ENCODE data around the gene DBP. TPM values are rescaled to one million over a fixed set of nuclear protein-coding genes. Genes with fewer than 3 reads are reported as not detected.

Gene DBP
- polyA plus RNA-seq, 2 of the 4 experiments (the other 2 are of a cell fraction), result 2.5 to 3.8 TPM

DNA sequence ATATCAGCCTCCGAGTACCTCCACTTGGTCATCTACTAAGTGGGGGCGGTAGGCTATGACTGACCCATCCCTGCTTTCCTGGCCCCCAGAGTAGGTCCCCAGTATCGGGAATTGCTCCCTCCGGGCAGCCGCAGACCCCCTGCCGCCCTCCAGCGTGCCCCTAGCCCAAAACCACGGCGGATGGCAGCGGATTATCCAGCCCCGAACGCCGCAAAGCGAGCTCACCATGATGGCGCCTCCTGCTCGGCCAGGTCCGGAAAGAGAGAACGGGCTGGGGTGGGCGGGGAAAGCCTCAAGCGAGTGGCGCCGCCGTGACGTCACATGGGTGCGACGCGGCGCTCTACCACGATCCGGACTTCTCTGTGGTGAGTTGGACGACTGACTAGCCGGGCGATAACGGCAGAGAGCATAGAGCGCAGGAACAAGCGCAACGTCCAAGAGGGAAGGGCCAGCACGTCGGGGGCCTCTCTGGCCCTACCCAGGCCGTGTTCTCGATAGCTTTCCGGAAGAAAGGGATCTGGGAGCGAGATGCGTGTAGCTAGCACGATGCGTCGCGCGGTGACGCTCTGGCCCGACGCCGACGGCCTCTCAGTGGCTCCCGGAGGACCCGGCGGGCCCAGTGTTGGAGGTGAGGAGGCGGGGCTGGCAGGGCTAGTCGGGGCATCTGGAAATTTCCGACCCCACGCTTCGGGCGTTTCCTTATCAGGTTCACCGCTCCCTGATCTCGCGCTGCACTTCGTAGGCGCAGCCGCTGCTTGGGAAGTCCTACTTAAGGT is 18.1 kb downstream of the DBP start, which contains the start of the genes RPL18 and SPHK2 (continued):
- TF ChIP-seq, protein P1, sequence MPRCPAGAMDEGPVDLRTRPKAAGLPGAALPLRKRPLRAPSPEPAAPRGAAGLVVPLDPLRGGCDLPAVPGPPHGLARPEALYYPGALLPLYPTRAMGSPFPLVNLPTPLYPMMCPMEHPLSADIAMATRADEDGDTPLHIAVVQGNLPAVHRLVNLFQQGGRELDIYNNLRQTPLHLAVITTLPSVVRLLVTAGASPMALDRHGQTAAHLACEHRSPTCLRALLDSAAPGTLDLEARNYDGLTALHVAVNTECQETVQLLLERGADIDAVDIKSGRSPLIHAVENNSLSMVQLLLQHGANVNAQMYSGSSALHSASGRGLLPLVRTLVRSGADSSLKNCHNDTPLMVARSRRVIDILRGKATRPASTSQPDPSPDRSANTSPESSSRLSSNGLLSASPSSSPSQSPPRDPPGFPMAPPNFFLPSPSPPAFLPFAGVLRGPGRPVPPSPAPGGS (IDR thresholded peaks at IDR 0.05), result peak; percentile 98
- TF ChIP-seq SREBF2 (IDR thresholded peaks at IDR 0.05) (no peak), RNF2 (IDR thresholded peaks at IDR 0.05; ENCODE audit: borderline replicate concordance, low read depth) (no peak), NPAS2 (CRISPR knock-in tag; IDR thresholded peaks at IDR 0.05; ENCODE audit: borderline replicate concordance) (no peak), GATA3 (IDR thresholded peaks at IDR 0.05; ENCODE audit: borderline replicate concordance) (peak; percentile 30), JUN (IDR thresholded peaks at IDR 0.05) (peak; percentile 61 to 100), POLR2A (IDR thresholded peaks at IDR 0.05; ENCODE audit: low read length) (peak; percentile 98), TFCP2L1 (CRISPR knock-in tag; IDR thresholded peaks at IDR 0.05) (peak; percentile 76; the same call in 1 of the 2 replicates), MAZ (IDR thresholded peaks at IDR 0.05; ENCODE audit: borderline replicate concordance, low read depth, low read length) (peak; percentile 28; the same call in 1 of the 2 replicates), CBX8 (IDR thresholded peaks at IDR 0.05) (no peak), NFE2L2 (conservative IDR thresholded peaks at IDR 0.05; ENCODE audit: low read length) (no peak), RAD21 (conservative IDR thresholded peaks at IDR 0.05 in 1 of 2, IDR thresholded peaks at IDR 0.05 in 1 of 2) (no peak; a peak in 1 of 5 replicates), HDAC2 (IDR thresholded peaks at IDR 0.05) (no peak), SMC3 (IDR thresholded peaks at IDR 0.05) (no peak), RCOR1 (IDR thresholded peaks at IDR 0.05; ENCODE audit: low read depth, low read length) (0 out of 2 replicates have a peak, but pooled peaks have one; percentile 68), POLR2AphosphoS2 (conservative IDR thresholded peaks at IDR 0.05; ENCODE audit: low read length) (no peak), ZFP36 (IDR thresholded peaks at IDR 0.05; ENCODE audit: borderline replicate concordance, partially characterized antibody) (no peak), MAFK (IDR thresholded peaks at IDR 0.05; ENCODE audit: partially characterized antibody) (no peak), ZSCAN20 (CRISPR knock-in tag; IDR thresholded peaks at IDR 0.05) (no peak)
- TF ChIP-seq, protein P2, sequence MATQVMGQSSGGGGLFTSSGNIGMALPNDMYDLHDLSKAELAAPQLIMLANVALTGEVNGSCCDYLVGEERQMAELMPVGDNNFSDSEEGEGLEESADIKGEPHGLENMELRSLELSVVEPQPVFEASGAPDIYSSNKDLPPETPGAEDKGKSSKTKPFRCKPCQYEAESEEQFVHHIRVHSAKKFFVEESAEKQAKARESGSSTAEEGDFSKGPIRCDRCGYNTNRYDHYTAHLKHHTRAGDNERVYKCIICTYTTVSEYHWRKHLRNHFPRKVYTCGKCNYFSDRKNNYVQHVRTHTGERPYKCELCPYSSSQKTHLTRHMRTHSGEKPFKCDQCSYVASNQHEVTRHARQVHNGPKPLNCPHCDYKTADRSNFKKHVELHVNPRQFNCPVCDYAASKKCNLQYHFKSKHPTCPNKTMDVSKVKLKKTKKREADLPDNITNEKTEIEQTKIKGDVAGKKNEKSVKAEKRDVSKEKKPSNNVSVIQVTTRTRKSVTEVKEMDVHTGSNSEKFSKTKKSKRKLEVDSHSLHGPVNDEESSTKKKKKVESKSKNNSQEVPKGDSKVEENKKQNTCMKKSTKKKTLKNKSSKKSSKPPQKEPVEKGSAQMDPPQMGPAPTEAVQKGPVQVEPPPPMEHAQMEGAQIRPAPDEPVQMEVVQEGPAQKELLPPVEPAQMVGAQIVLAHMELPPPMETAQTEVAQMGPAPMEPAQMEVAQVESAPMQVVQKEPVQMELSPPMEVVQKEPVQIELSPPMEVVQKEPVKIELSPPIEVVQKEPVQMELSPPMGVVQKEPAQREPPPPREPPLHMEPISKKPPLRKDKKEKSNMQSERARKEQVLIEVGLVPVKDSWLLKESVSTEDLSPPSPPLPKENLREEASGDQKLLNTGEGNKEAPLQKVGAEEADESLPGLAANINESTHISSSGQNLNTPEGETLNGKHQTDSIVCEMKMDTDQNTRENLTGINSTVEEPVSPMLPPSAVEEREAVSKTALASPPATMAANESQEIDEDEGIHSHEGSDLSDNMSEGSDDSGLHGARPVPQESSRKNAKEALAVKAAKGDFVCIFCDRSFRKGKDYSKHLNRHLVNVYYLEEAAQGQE (IDR thresholded peaks at IDR 0.05), result no peak; the same call in 1 of the 2 replicates
- TF ChIP-seq, protein P3, sequence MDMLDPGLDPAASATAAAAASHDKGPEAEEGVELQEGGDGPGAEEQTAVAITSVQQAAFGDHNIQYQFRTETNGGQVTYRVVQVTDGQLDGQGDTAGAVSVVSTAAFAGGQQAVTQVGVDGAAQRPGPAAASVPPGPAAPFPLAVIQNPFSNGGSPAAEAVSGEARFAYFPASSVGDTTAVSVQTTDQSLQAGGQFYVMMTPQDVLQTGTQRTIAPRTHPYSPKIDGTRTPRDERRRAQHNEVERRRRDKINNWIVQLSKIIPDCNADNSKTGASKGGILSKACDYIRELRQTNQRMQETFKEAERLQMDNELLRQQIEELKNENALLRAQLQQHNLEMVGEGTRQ (IDR thresholded peaks at IDR 0.05), result no peak
- TF ChIP-seq, protein P4, sequence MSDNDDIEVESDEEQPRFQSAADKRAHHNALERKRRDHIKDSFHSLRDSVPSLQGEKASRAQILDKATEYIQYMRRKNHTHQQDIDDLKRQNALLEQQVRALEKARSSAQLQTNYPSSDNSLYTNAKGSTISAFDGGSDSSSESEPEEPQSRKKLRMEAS (IDR thresholded peaks at IDR 0.05), result peak; percentile 98
- TF ChIP-seq, protein P5, sequence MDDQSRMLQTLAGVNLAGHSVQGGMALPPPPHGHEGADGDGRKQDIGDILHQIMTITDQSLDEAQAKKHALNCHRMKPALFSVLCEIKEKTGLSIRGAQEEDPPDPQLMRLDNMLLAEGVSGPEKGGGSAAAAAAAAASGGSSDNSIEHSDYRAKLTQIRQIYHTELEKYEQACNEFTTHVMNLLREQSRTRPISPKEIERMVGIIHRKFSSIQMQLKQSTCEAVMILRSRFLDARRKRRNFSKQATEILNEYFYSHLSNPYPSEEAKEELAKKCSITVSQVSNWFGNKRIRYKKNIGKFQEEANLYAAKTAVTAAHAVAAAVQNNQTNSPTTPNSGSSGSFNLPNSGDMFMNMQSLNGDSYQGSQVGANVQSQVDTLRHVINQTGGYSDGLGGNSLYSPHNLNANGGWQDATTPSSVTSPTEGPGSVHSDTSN (IDR thresholded peaks at IDR 0.05), result peak; percentile 15; the same call in 1 of the 2 replicates

Measured in A549 (cell line).